ENCODE data around the gene FMNL3.

- no peak for TF ChIP-seq CTCF (IDR thresholded peaks at IDR 0.05)
- TF ChIP-seq POLR2A (IDR thresholded peaks at IDR 0.05) = no peak
These were observed 13.2 kb downstream of the FMNL3 start for GRCh38 chr12:49693931-49694444.

Data from right lobe of liver (tissue), 4 donors.